A549 (cell line): ENCODE data around the gene ASCL2. TPM values are rescaled to one million over a fixed set of nuclear protein-coding genes. Genes with fewer than 3 reads are reported as not detected.

Experiments used
- ATAC-seq, 2 experiments: fragments of 200-7000 bp in 1 of 2; fragments of >200 bp in 1 of 2; cut with Nextera tagmentation in 1 of 2; cut with Tn5 transposase in 1 of 2; 3 replicates each; pipeline versions ENCODE4 v1.8.0 to v1.9.1; 2018 to 2020; ENCODE audit warnings: mild to moderate bottlenecking in 1 of 2, moderate library complexity in 1 of 2
- CTCF ChIA-PET: fragments of 300-600 bp; sonication (Branson Sonifier 250); formaldehyde crosslinking; extraction: SDS; loops from one replicate; lab custom pipeline; 2021; ENCODE audit warnings: antibody characterized with exemption, inconsistent platforms; lab: Yijun Ruan, JAX
- POLR2A ChIA-PET: fragments of 350-600 bp; formaldehyde crosslinking; extraction: SDS; loops from one replicate; lab custom pipeline; 2021; ENCODE audit warnings: antibody characterized with exemption, inconsistent platforms; lab: Yijun Ruan, JAX
- DNase-seq, 2 experiments: peaks; one replicate each; pipeline versions ENCODE4 v3.0.0 to v3.0.0-alpha.2; 2011 to 2016; ENCODE audit warnings: low read depth in 1 of 2, low spot score in 1 of 2
- FAIRE-seq: peaks from 2 replicates; lab custom pipeline; 2011; peaks lifted over from hg19 to GRCh38; lab: Jason Lieb, UNC
- H3K27ac ChIP-seq, 2 experiments: fragments of >200 bp; sonication (Bioruptor Twin); formaldehyde crosslinking; 3 replicates each; pipeline ENCODE4 v1.5.1; 2016 to 2017
- H3K4me1 ChIP-seq: fragments of >200 bp; sonication (Bioruptor Twin); formaldehyde crosslinking; 3 replicates; pipeline ENCODE4 v1.6.1; 2016
- H3K4me2 ChIP-seq: fragments of >200 bp; sonication (Bioruptor Twin); formaldehyde crosslinking; 3 replicates; pipeline ENCODE4 v1.6.1; 2016
- H3K4me3 ChIP-seq: fragments of >200 bp; sonication (Bioruptor Twin); formaldehyde crosslinking; 3 replicates; pipeline ENCODE4 v1.5.1; 2016
- H3K9me3 ChIP-seq: fragments of >200 bp; sonication (Bioruptor Twin); formaldehyde crosslinking; 3 replicates; pipeline ENCODE4 v1.6.1; 2016
- CBX2 ChIP-seq: fragments of 200-600 bp; sonication (generic); IDR thresholded peaks from 2 replicates; pipeline ENCODE4 v1.6.1; 2016; ENCODE audit warnings: low read depth, mild to moderate bottlenecking, borderline replicate concordance
- CBX8 ChIP-seq: fragments of 200-600 bp; sonication (generic); IDR thresholded peaks from 2 replicates; pipeline ENCODE4 v1.6.1; 2016
- CHD2 ChIP-seq: fragments of 150-350 bp; IDR thresholded peaks from 2 replicates; pipeline ENCODE4 v1.6.1; 2014; ENCODE audit warnings: low read length; ENCODE audit not compliant: partially characterized antibody
- CTCF ChIP-seq: fragments of >200 bp; sonication (Bioruptor Twin); formaldehyde crosslinking; IDR thresholded peaks from 3 replicates; pipeline ENCODE4 v1.5.1; 2016
- EP300 ChIP-seq, 2 experiments: fragments of >200 bp; sonication (Bioruptor Twin); formaldehyde crosslinking; IDR thresholded peaks; 2 replicates in 1 of 2; 3 replicates in 1 of 2; pipeline ENCODE4 v1.6.1; 2016 to 2017
- ESRRA ChIP-seq: fragments of 150-350 bp; IDR thresholded peaks from 2 replicates; pipeline ENCODE4 v1.6.1; 2014; ENCODE audit warnings: mild to moderate bottlenecking, low read length, borderline replicate concordance
- HEYL ChIP-seq: fragments of 250-450 bp; sonication (Bioruptor Pico); IDR thresholded peaks from 2 replicates; pipeline ENCODE4 v1.8.0; 2021; ENCODE audit warnings: mild to moderate bottlenecking, moderate library complexity
- HOXB13 ChIP-seq: fragments of 250-450 bp; sonication (Bioruptor Pico); IDR thresholded peaks from 2 replicates; pipeline ENCODE4 v1.5.0; 2020; ENCODE audit warnings: low read depth, mild to moderate bottlenecking, moderate library complexity
- HOXB5 ChIP-seq: fragments of 250-450 bp; sonication (Bioruptor Pico); IDR thresholded peaks from 2 replicates; pipeline ENCODE4 v1.5.0; 2020; ENCODE audit warnings: mild to moderate bottlenecking, moderate library complexity
- JUN ChIP-seq, 2 experiments: fragments of >200 bp; sonication (Bioruptor Twin); formaldehyde crosslinking; IDR thresholded peaks; 2 replicates in 1 of 2; 3 replicates in 1 of 2; pipeline ENCODE4 v1.6.1; 2016 to 2017
- JUNB ChIP-seq: fragments of >200 bp; sonication (Bioruptor Twin); formaldehyde crosslinking; IDR thresholded peaks from 2 replicates; pipeline ENCODE4 v1.6.1; 2016
- NPAS2 ChIP-seq: fragments of 250-450 bp; sonication (Bioruptor Pico); IDR thresholded peaks from 2 replicates; pipeline ENCODE4 v1.8.0; 2022; ENCODE audit warnings: mild to moderate bottlenecking, moderate library complexity, borderline replicate concordance
- POLR2AphosphoS2 ChIP-seq: conservative IDR thresholded peaks from 2 replicates; pipeline ENCODE4 v1.6.1; 2012; ENCODE audit warnings: low read length, improper control_type of control experiment, inconsistent platforms
- RCOR1 ChIP-seq: fragments of 150-350 bp; IDR thresholded peaks from 2 replicates; pipeline ENCODE4 v1.6.1; 2014; ENCODE audit warnings: antibody characterized with exemption, low read length, low read depth
- SREBF2 ChIP-seq: fragments of 450-650 bp; IDR thresholded peaks from 2 replicates; pipeline ENCODE4 v1.6.1; 2014; ENCODE audit warnings: mild to moderate bottlenecking, moderate library complexity
- TP53 ChIP-seq: fragments of 250-450 bp; sonication (Bioruptor Pico); IDR thresholded peaks from 2 replicates; pipeline ENCODE4 v1.5.0; 2021; ENCODE audit warnings: mild to moderate bottlenecking, moderate library complexity
- ZFP36 ChIP-seq: fragments of 450-650 bp; IDR thresholded peaks from 2 replicates; pipeline ENCODE4 v1.6.1; 2014; ENCODE audit warnings: borderline replicate concordance; ENCODE audit not compliant: partially characterized antibody
- ZNF302 ChIP-seq: fragments of 250-450 bp; sonication (Bioruptor Pico); IDR thresholded peaks from 2 replicates; pipeline ENCODE4 v1.9.0; 2021; ENCODE audit warnings: inconsistent platforms, mild to moderate bottlenecking, moderate library complexity
- WGBS: methylation state at CpG from one replicate; pipeline ENCODE4 v1.1.6; 2017; ENCODE audit errors: missing lambda C conversion rate; 5-methylcytosine and 5-hydroxymethylcytosine counted together
- polyA plus RNA-seq, 4 experiments: library from polyadenylated mRNA; depleted of rRNA in 3 of 4; stranded (reverse); fragments of >200 nt; fragmentation: RNase III in 1 of 4; extraction: RNeasy Plus Mini Kit Qiagen cat#74134 plus additional on column Dnase treatment in 1 of 4; gene quantifications; 2 replicates in 3 of 4; 3 replicates in 1 of 4; pipeline ENCODE4 v1.2.3, GENCODE V29; 2011 to 2017
- TF ChIP-seq, protein P1 (sequence below): IDR thresholded peaks from 2 replicates; pipeline ENCODE4 v1.6.1; 2012
- TF ChIP-seq, protein P2 (sequence below): fragments of >200 bp; sonication (Bioruptor Twin); formaldehyde crosslinking; IDR thresholded peaks from 2 replicates; pipeline ENCODE4 v1.6.1; 2016

ASCL2 gene
- polyA plus RNA-seq, 2 of the 4 experiments (the other 2 are of a cell fraction) = not detected

DNA sequence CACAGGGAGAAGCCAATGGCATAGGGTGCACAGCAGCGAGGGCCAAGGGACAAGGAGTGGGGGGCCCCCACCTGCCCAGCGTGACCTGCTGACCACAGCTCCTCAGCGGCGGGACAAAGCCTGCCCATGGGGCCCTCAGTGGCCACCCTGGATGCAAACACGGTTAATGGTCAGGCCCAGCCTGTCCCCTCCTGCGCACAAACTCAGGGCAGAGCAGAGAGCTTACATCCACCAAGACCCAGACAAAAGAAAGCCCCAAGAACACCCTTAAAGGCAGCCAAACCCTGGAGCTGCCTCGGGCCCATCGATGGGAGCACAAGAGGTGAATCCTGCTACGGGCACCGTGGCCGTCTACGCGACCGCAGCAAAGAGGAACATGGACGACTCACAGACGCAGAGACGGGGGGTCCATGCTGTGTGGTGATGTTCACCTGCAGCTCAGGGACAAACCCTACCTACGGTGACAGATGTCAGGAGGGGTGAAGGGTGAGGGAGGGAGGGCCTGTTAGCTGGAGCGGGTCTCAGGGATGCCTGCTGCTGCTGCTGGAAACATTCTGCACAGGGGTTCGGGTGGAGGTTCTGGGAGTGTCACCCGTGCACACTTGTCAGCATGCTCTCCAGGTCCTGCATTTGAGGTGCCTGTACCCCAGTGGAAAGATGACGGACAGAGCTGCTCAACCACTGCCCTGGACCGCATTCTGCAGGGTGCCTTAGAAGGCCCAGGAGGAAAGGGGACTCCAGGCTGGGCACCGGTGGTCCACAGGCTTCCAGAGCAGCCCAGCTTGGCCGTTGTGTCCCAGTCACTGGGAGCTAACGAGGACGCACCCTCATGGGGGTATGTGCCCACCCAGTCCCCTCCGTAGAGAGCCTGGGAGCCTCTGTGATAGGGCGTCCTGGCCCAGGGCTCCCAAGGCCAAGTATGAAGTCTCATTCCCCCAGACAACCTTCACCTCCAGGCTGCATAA is 11.6 kb downstream of the ASCL2 start:
- H3K4me3 ChIP-seq = no peak overlapping the region
- H3K4me1 ChIP-seq = no peaks in the 10 kb centered on the region
- CTCF ChIA-PET = no interaction called here
- peaks cover 6% of the 10 kb centered on the region; the same call in 1 of the 3 replicates for H3K9me3 ChIP-seq
- POLR2A ChIA-PET = no interaction called here
- 53% methylated on average over 23 of the region's 29 CpGs for WGBS
- H3K27ac ChIP-seq = no peak overlapping the region
- TF ChIP-seq HOXB13 (CRISPR knock-in tag) = no peak
- FAIRE-seq (no peak), DNase-seq (no peak), ATAC-seq (0 out of 6 replicates have a peak, but pooled peaks have one; percentile 13 to 15)
- H3K4me2 ChIP-seq = no peak overlapping the region

DNA sequence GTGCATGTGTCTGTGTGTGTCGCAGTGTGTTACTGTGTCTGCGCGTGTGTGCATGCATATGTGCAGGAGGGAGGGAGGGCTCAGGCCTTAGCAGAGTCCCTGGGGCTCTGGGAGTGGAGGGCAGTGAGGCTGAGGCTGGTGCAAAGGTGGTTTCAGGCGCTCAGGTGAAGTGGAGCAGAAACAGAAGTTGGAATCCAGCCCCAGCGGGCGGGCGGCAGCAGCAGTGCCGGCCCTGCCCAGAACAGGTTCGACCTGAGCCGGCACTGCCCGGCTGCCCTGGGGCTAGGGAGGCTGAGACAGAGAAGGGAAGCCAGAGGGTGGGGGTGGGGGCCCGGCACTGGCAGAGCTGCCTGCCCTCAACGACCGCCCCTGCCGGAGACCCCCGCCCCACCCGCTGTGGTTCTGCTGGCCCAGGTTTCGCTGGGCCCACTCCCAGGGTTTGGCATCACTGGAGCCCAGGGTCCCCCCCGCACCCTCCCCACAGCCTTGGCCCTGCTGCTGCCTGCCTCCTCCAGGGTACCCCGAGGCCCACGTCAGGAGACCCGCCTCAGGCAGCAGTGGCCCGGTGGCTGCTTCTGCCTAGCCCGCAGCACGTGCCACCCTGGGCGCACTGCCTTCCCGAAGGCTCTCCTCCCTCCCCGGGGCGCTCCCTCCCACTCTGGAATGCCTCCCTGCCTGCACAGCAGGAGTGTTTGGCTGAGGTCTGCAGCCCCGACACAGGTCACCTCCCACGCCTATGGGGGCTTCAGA is 13.3 kb downstream of the ASCL2 start:
- WGBS = 78% methylated on average over 25 of the region's 31 CpGs
- Histone ChIP-seq H3K9me3 (peaks cover 6% of the 10 kb centered on the region; the same call in 1 of the 3 replicates), H3K4me1 (no peaks in the 10 kb centered on the region), H3K4me3 (no peak overlapping the region), H3K27ac (no peak overlapping the region), H3K4me2 (no peak overlapping the region)
- ChIA-PET POLR2A (no interaction called here), CTCF (no interaction called here)
- ATAC-seq = no peak
- no peak for TF ChIP-seq CHD2
- no peak for TF ChIP-seq JUNB
- no peak for TF ChIP-seq HOXB5 (CRISPR knock-in tag)
- no peak for TF ChIP-seq RCOR1
- no peak for TF ChIP-seq CBX8
- TF ChIP-seq JUN (IDR thresholded peaks at IDR 0.05) = no peak
- no peak for TF ChIP-seq ZFP36
- no peak for TF ChIP-seq ESRRA
- no peak for TF ChIP-seq SREBF2
- no peak for TF ChIP-seq NPAS2 (CRISPR knock-in tag)
- no peak for TF ChIP-seq HEYL (CRISPR knock-in tag)
- TF ChIP-seq POLR2AphosphoS2 = no peak
- TF ChIP-seq TP53 (CRISPR knock-in tag) = no peak
- no peak for TF ChIP-seq CTCF
- TF ChIP-seq, protein P1, sequence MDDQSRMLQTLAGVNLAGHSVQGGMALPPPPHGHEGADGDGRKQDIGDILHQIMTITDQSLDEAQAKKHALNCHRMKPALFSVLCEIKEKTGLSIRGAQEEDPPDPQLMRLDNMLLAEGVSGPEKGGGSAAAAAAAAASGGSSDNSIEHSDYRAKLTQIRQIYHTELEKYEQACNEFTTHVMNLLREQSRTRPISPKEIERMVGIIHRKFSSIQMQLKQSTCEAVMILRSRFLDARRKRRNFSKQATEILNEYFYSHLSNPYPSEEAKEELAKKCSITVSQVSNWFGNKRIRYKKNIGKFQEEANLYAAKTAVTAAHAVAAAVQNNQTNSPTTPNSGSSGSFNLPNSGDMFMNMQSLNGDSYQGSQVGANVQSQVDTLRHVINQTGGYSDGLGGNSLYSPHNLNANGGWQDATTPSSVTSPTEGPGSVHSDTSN = no peak
- TF ChIP-seq EP300 (IDR thresholded peaks at IDR 0.05) = no peak
- TF ChIP-seq, protein P2, sequence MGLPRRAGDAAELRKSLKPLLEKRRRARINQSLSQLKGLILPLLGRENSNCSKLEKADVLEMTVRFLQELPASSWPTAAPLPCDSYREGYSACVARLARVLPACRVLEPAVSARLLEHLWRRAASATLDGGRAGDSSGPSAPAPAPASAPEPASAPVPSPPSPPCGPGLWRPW = no peak
- TF ChIP-seq CBX2 = no peak
- TF ChIP-seq ZNF302 (CRISPR knock-in tag) = no peak
- no peak for FAIRE-seq
- DNase-seq = no peak
